Stimulated activated naive CD8-positive, alpha-beta T cell treated with anti-CD3 and anti-CD28 coated beads, Interleukin-15, Interleukin-2, amounts not matched to agents 100 ng/mL and 50 ng/mL, for 24 hours (primary cell): ENCODE measurements around the gene PIK3C3.

Experiments used
- H3K27ac Mint-ChIP-seq: one replicate; pipeline ENCODE4 v1.8.0; 2021; ENCODE audit warnings: mild to moderate bottlenecking, mixed read lengths
- H3K27me3 Mint-ChIP-seq: one replicate; pipeline ENCODE4 v1.8.0; 2021; ENCODE audit warnings: mixed read lengths
- H3K36me3 Mint-ChIP-seq: one replicate; pipeline ENCODE4 v1.8.0; 2021; ENCODE audit warnings: low read depth, mixed read lengths
- H3K4me1 Mint-ChIP-seq: one replicate; pipeline ENCODE4 v1.8.0; 2021; ENCODE audit warnings: low read depth, mixed read lengths
- H3K4me3 Mint-ChIP-seq: one replicate; pipeline ENCODE4 v1.8.0; 2021; ENCODE audit warnings: mild to moderate bottlenecking, mixed read lengths
- H3K9me3 Mint-ChIP-seq: one replicate; pipeline ENCODE4 v1.8.0; 2021; ENCODE audit warnings: mixed read lengths

The PIK3C3 gene

GRCh38 chr18:42131930-42132244, 176.9 kb downstream of the PIK3C3 start:
- Mint-ChIP-seq H3K27ac (no peak overlapping the region), H3K9me3 (peaks cover 3% of the 10 kb centered on the region), H3K27me3 (no peaks in the 10 kb centered on the region), H3K4me1 (no peaks in the 10 kb centered on the region), H3K36me3 (no peaks in the 10 kb centered on the region), H3K4me3 (no peak overlapping the region)
